NCI-H82 treated with DMSO at 0.1 percent for 48 hours (cell line): ENCODE results near the gene LIG3.
"Not testable (repeated sequence)": the region's sequence is repeated elsewhere in the genome, so short reads cannot be mapped to it uniquely, and the experiment has no call there.

ENCODE experiments used
- DNase-seq: peaks from one replicate; lab custom pipeline; 2025; ENCODE audit not compliant: unreplicated experiment; lab: John Stamatoyannopoulos, UW

LIG3 gene

DNA sequence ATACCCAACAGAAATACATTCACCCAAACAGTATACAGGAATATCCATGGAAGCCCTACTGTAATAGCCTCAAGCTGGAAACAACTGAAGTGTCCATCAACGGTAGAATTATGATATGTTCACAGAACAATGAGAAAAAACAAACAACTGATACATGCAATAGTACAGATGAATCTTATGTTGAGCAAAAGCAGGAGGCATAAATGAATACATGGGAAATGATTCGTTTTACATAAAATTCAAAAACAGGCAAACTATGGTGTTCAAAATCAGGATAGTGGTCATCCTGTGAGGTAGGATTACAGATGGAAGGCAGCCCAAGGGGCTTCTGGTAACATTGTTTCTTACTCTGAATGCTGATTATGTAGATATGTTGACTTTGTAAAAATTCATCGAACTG lies 58.1 kb downstream of the LIG3 start:
- DNase-seq = no peak

DNA sequence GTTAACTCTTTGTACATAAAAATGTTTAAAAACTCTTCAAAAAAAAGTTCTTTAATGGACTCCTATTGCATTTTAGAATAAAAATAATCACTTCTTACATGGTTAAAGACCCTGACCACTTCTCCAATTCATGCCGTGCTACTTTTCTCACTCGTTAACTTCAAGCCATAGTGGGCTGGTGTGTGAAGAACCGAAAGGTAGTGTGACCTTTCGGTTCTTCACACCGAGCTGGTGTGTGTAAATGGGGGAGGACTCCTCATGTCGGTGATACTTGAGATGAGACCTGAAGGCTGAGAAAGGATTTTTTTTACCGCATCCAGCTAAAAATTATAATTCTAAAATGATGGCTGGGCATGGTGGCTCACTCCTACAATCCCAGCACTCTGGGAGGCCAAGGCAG lies 61.1 kb downstream of the LIG3 start:
- DNase-seq = no peak

DNA sequence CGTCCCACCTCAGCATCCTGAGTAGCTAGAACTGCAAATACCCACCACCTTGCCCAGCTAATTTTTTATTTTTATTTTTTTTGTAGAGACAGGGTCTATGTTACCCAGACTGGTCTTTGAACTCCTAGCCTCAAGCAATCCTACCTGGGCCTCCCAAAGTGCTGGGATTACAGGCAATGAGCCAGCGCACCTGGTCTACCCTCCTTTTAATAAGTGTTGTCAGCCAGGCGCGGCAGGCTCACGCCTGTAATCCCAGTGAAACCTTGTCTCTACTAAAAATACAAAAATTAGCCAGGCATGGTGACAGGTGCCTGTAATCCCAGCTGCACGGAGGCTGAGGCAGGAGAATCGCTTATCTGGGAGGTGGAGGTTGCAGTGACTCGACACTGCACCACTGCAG lies 63.9 kb downstream of the LIG3 start:
- DNase-seq = no peak

DNA sequence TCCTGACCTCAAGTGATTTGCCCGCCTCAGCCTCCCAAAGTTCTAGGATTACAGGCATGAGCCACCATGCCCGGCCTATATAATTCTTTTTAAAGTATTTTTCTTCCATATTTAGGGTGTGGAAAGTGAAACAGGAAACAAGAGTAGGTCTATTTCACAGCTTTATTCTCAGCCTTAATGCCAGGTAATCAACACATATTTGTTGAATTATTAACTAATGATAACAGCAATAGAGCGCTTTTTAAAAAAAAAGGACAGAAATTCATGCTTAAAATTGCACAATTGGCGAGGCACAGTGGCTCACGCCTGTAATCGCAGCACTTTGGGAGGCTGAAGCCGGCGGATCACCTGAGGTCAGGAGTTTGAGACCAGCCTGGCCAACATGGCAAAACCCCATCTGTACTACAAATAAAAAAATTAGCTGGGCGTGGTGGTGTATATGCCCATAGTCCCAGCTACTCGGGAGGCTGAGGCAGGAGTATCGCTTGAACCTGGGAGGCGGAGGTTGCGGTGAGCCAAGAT lies 65.2 kb downstream of the LIG3 start:
- DNase-seq = not testable (repeated sequence)

DNA sequence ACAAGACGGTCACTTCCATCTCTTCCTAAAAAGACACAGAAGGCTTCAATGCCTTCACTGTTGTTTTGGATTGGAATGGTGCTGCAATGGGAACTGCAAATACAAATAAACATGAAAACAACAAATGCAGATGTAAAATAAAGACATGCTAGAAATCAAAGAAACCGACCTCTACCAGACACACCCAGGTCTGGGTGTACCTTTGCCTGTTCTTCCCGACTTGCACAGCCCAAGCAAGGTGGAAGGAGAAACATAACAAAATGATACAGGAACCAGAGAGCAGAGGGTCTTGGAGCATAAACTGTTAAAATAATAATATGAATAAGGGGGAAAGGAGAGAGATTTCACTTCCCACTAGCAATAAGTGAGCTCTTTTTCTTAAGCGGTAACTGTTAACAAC lies 65.9 kb downstream of the LIG3 start:
- no peak for DNase-seq

DNA sequence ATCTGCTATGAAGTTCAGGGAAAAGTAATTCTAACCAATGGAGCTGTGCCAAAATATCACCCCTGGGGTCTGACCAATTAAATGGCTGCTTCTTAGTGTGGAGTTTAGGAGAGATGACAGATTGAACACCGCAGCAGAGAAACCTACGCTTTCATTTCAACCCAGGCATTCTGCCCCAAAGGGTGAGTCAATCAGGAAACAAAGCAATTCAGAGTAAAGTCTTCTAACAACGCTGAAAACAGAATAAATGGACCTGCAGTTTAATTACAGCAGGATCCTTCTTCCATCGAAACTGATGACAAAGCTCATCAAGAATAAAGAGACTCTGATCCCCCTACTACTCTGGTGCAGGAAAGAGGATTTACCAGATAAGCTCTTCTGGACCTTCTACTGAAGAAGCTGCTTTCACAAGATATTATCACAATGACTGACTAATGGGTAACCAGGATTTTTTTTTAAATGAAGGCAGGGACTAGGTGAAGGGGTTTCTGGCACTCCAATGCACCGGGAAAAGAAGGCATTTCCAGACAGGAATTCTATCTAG lies 66.5 kb downstream of the LIG3 start:
- DNase-seq = peak; percentile 75

DNA sequence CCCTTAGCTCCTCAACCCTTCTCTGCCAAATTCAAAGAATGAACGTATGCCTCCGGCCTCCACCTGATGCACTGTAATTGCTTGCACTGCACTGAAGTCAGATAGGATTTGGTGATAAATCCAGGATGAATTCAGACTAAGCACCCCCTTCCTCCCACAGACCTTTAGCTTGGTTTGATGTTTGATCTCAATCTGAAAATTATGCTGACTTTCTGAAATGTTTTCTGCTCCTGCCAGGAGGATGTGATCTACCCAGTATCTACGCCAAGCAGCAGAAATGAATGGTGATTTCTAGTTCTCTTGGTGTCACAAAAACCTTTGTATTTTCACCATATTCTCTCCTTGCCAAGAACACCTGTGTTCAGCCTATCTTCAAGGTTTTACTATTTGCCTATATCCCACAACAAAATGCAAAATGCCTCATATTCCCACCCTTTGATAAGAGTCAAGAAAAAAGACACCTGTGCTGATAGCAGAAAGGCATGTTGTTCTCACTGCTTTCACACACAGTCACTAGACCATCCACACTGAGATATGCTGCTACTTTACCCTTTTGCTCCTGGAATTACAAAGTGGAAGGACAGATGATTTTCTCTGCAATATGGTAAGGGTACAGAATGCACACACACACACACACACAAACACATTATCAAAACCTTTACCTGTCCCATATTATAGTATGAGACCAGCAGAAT lies 68.5 kb downstream of the LIG3 start:
- DNase-seq = no peak

DNA sequence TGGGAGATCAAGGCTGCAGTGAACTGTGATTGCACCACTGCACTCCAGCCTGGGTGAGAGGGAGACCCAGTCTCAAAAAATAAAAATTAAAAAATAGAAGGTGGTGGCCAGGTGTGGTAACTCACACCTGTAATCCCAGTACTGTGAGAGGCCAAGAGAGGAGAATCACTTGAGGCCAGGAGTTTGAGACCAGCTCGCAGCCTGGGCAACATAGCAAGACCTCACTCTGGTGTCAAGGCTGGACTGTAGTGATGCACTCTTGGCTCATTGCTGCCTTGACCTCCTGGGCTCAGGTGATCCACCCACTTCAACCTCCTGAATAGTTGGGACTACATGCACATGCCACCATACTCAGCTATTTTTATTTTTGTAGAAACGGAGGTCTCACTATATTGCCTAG lies 69.9 kb downstream of the LIG3 start:
- DNase-seq = no peak

DNA sequence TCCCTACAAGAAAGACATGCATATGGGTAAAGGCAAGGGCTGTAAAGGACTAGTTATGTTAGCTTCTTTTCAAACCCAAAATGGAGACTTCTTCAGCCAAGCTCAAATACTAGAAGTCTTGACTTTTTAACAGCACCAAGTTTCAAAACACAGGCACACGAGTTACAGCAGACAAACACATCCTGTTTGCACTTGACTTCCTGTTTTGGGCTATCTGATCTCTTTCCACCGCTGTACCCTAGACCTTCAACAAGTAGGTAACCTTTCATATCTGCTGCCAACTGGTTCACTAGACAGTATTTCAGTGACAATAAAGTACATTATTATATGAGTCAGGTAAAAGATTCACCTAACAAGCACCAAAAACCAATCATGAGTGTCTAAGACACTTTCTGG lies 70.9 kb downstream of the LIG3 start:
- DNase-seq = no peak

DNA sequence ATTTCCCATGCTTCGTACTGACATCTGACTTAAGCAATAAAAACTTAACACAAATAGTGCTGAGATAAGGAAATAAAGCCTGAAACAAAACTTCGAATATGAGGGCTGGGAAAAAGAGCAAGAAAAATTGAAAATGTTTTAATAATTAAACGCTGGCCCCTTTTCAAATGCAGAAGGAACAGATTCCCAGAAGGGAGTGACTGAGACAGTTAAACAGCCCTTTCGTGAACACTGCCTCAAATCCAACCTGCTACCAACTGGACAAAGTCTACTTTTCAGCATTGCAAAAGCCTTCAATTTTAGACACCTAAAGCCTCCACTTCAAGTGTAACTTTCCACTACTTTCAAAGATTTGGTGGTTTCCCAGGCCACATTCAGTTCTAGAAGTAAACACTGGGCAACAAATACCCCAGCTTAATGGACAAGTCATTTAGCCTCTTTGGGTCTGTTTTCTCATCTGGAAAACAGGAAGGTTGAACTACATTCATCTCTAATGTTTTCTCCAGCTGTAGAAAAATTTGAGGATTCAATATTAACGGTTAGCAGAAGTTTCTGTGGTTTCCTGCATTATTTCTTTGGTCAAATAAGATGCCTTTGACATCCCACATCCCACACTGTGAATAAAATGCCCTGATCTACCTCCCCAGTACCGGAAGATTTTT lies 71.4 kb downstream of the LIG3 start:
- DNase-seq = no peak

DNA sequence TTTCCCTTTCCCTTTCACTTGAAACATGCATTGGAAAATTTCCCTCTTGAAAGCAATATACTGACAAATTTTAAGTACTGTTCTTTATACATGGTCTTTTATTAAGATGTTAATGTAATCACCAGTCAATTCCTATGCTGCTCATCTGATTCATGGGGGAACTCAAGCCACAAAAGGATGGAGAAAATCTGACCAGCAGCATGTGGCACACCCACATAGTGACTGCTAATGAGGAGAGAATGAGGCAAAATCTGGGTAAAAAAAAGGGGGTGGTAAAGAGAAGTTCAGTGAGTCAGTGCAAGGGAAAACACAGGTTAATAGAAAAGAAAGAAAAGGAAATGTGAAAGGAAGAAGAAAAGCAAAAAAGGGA lies 71.9 kb downstream of the LIG3 start:
- DNase-seq = no peak

DNA sequence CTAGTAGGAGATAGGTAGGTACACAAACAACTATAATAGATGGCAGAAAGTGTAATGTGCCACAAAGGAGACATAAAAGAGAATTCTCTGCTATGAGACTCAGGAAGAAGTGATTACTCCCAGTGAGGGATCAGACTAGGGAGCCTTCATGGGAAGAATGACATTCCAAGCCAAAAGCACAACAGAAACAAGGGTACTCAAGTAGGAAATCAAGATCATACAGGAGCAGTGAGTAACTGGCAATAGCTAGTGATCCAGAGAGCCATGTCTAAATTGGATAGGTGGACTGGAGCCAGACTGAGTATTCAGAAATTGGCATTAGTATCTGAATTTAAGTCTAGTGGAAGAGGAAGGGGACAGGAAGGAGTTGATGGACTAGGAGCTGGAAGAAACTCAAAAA lies 72.5 kb downstream of the LIG3 start:
- no peak for DNase-seq

DNA sequence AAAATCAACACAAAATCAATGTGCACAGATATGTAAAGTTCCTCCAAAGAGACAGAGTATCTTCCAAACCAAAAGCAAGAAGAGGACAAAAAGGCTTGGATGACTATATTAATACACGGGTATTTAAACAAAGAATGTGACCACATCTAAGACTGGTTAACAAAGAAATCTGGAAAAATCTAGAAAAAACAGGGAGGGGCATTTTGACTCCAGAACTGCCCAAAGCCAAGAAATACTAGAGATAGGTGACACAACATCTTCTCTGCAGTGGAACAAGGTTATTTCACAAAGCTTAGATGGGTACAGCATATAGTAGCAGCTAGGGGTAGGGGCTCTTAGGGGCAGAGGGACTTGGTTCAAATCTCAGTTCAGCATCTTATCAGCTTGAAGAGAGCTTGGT lies 72.9 kb downstream of the LIG3 start:
- DNase-seq = no peak

DNA sequence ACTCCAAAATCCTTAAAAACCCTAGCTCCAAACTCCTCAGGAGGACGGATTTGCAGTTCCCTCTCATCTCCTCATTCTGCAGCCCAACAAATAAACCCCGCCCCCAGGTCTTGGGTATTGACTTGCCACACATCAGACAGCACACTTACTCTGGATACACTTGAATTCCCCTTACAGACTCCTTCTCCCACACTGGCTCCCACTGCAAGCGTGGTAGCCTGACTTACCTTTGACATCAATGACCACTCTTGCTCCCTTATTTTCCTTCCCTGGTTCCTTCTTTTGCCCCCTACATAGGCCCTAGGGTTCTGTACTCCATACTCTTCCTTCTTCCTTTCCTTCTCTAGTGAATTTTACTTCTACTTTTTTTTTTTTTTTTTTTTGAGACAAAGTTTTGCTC lies 75.7 kb downstream of the LIG3 start:
- no peak for DNase-seq

DNA sequence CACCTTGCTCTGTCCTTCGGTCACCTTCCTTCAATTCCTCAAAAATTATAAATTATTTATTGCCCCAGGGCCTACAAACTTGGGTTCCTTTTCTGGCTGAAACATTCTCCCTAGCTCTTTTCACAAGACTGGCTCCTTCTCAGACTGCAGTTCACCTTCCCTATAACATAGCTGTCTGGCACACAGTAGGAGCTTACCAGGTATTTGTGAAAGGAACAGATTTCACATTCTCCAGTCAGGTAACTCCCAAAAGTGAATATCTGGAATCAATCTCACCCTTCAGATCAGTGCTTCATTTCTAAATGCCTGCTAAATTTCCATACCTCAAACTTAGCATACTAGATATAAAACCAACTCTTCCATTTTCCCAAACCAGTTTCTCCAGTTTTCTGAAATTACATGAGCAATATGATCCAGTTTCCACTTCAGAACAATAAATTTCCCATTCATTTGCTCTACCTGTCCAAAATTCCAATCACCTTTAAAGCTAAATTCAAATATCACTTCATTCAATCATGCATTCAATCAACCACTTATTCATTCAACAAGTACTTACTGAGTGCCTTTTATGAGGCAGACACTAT lies 77.1 kb downstream of the LIG3 start:
- DNase-seq = no peak
